ENCODE measurements around the gene AADACL4. TPM values are rescaled to one million over a fixed set of nuclear protein-coding genes. Genes with fewer than 3 reads are reported as not detected.

AADACL4 gene
- total and polyA plus RNA-seq, 3 donors from 2014 or later: 0.66 TPM; not detected in 2

- TF ChIP-seq CTCF (IDR thresholded peaks at IDR 0.05) (no peak), POLR2A (IDR thresholded peaks at IDR 0.05) (no peak)
- Histone ChIP-seq H3K4me1 (no peaks in the 10 kb centered on the region), H3K36me3 (ENCODE audit: low read depth, missing control alignments) (no peaks in the 10 kb centered on the region), H3K27ac (no peak overlapping the region), H3K4me3 (no peak overlapping the region), H3K9me3 (no peaks in the 10 kb centered on the region), H3K27me3 (no peaks in the 10 kb centered on the region)
- intact Hi-C loops (cut with DNase I; ENCODE audit: low total_unique reads): no loop called here
- WGBS, 2 donors: 73 to 77% methylated on average over 15 to 16 of the region's 16 CpGs
- DNase-seq: no peak
Observed at GRCh38 chr1:12604114-12604874, 39.6 kb upstream of the AADACL4 start.

GRCh38 chr1:12604986-12605385 lies 38.9 kb upstream of the AADACL4 start:
- TF ChIP-seq CTCF (IDR thresholded peaks at IDR 0.05) (no peak), POLR2A (IDR thresholded peaks at IDR 0.05) (no peak)
- intact Hi-C loops (cut with DNase I; ENCODE audit: low total_unique reads): no loop called here
- Histone ChIP-seq H3K4me1 (no peaks in the 10 kb centered on the region), H3K27ac (no peak overlapping the region), H3K27me3 (no peaks in the 10 kb centered on the region), H3K9me3 (no peaks in the 10 kb centered on the region), H3K36me3 (ENCODE audit: low read depth, missing control alignments) (no peaks in the 10 kb centered on the region), H3K4me3 (no peak overlapping the region)
- 87 to 90% methylated on average over 9 of the region's 9 CpGs for WGBS, 2 donors
- no peak for DNase-seq

GRCh38 chr1:12607263-12607662 lies 36.6 kb upstream of the AADACL4 start:
- WGBS, 2 donors: 89 to 94% methylated on average over 3 of the region's 3 CpGs
- Histone ChIP-seq H3K4me1 (no peaks in the 10 kb centered on the region), H3K27me3 (no peaks in the 10 kb centered on the region), H3K27ac (no peak overlapping the region), H3K4me3 (no peak overlapping the region), H3K36me3 (ENCODE audit: low read depth, missing control alignments) (no peaks in the 10 kb centered on the region), H3K9me3 (no peaks in the 10 kb centered on the region)
- no peak for DNase-seq
- intact Hi-C loops (cut with DNase I; ENCODE audit: low total_unique reads): no loop called here
- TF ChIP-seq CTCF (IDR thresholded peaks at IDR 0.05) (no peak), POLR2A (IDR thresholded peaks at IDR 0.05) (no peak)

- Histone ChIP-seq H3K4me3 (no peak overlapping the region), H3K4me1 (no peaks in the 10 kb centered on the region), H3K9me3 (no peaks in the 10 kb centered on the region), H3K36me3 (ENCODE audit: low read depth, missing control alignments) (no peaks in the 10 kb centered on the region), H3K27ac (no peak overlapping the region), H3K27me3 (no peaks in the 10 kb centered on the region)
- intact Hi-C loops (cut with DNase I; ENCODE audit: low total_unique reads): no loop called here
- no peak for DNase-seq
- WGBS, 2 donors: 89 to 98% methylated on average over 5 of the region's 5 CpGs
- no peak for TF ChIP-seq POLR2A (IDR thresholded peaks at IDR 0.05)
- no peak for TF ChIP-seq CTCF (IDR thresholded peaks at IDR 0.05)
Observed at GRCh38 chr1:12608311-12608957, 35.5 kb upstream of the AADACL4 start.
